Astrocyte (in vitro differentiated cells and primary cell): ENCODE measurements around the gene HINT1.

Experiments
- EZH2 ChIP-seq: IDR thresholded peaks from 2 replicates; pipeline ENCODE4 v1.6.1; 2012; ENCODE audit warnings: mild to moderate bottlenecking, low read length, inconsistent platforms; ENCODE audit not compliant: insufficient read depth
- TF ChIP-seq, protein P1 (sequence below): IDR thresholded peaks from 2 replicates; pipeline ENCODE4 v1.5.1; 2011; ENCODE audit warnings: low read depth, mild to moderate bottlenecking, inconsistent platforms, low read length, moderate library complexity; ENCODE audit not compliant: insufficient read depth

- TF ChIP-seq, protein P1, sequence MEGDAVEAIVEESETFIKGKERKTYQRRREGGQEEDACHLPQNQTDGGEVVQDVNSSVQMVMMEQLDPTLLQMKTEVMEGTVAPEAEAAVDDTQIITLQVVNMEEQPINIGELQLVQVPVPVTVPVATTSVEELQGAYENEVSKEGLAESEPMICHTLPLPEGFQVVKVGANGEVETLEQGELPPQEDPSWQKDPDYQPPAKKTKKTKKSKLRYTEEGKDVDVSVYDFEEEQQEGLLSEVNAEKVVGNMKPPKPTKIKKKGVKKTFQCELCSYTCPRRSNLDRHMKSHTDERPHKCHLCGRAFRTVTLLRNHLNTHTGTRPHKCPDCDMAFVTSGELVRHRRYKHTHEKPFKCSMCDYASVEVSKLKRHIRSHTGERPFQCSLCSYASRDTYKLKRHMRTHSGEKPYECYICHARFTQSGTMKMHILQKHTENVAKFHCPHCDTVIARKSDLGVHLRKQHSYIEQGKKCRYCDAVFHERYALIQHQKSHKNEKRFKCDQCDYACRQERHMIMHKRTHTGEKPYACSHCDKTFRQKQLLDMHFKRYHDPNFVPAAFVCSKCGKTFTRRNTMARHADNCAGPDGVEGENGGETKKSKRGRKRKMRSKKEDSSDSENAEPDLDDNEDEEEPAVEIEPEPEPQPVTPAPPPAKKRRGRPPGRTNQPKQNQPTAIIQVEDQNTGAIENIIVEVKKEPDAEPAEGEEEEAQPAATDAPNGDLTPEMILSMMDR = no peak
- no peak for TF ChIP-seq EZH2
Measured at GRCh38 chr5:131170540-131171275, 5.7 kb upstream of the HINT1 start, which contains the start of gene LYRM7.
